Measurements from ENCODE around the gene IRF2BP1.

GRCh38 chr19:45919678-45920077 is 33.7 kb upstream of the IRF2BP1 start:
- TF ChIP-seq, protein P1, sequence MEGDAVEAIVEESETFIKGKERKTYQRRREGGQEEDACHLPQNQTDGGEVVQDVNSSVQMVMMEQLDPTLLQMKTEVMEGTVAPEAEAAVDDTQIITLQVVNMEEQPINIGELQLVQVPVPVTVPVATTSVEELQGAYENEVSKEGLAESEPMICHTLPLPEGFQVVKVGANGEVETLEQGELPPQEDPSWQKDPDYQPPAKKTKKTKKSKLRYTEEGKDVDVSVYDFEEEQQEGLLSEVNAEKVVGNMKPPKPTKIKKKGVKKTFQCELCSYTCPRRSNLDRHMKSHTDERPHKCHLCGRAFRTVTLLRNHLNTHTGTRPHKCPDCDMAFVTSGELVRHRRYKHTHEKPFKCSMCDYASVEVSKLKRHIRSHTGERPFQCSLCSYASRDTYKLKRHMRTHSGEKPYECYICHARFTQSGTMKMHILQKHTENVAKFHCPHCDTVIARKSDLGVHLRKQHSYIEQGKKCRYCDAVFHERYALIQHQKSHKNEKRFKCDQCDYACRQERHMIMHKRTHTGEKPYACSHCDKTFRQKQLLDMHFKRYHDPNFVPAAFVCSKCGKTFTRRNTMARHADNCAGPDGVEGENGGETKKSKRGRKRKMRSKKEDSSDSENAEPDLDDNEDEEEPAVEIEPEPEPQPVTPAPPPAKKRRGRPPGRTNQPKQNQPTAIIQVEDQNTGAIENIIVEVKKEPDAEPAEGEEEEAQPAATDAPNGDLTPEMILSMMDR (IDR thresholded peaks at IDR 0.05): no peak
- TF ChIP-seq POLR2A (IDR thresholded peaks at IDR 0.05): no peak

Measured in thyroid gland (tissue), 4 donors.